GM23248 (cell line): Measurements from ENCODE around the gene ALG14. TPM values are rescaled to one million over a fixed set of nuclear protein-coding genes. Genes with fewer than 3 reads are reported as not detected.

ENCODE experiments used
- DNase-seq: peaks from one replicate; pipeline ENCODE4 v3.0.0-alpha.2; 2015
- H2AFZ ChIP-seq: fragments of 200-600 bp; sonication (generic); 2 replicates; pipeline ENCODE4 v1.6.1; 2016; ENCODE audit warnings: antibody characterized with exemption
- H3F3A ChIP-seq: fragments of 200-600 bp; sonication (generic); 2 replicates; pipeline ENCODE4 v1.6.1; 2016; ENCODE audit warnings: mild to moderate bottlenecking, antibody characterized with exemption, mixed run types; ENCODE audit not compliant: insufficient read depth
- H3K27ac ChIP-seq: fragments of 200-600 bp; sonication (generic); 2 replicates; pipeline ENCODE4 v1.5.1; 2016; ENCODE audit warnings: mild to moderate bottlenecking
- H3K27me3 ChIP-seq: fragments of 200-600 bp; sonication (generic); replicated peaks from 2 replicates; pipeline ENCODE4 v1.6.1; 2016; ENCODE audit warnings: mild to moderate bottlenecking; ENCODE audit not compliant: insufficient read depth
- H3K36me3 ChIP-seq: fragments of 200-600 bp; sonication (generic); 2 replicates; pipeline ENCODE4 v1.6.1; 2016; ENCODE audit warnings: low read depth, mild to moderate bottlenecking
- H3K4me1 ChIP-seq: fragments of 200-600 bp; sonication (generic); 2 replicates; pipeline ENCODE4 v1.6.1; 2016; ENCODE audit warnings: mild to moderate bottlenecking; ENCODE audit not compliant: insufficient read depth
- H3K4me2 ChIP-seq: fragments of 200-600 bp; sonication (generic); one replicate; pipeline ENCODE4 v1.6.1; 2016; ENCODE audit warnings: mild to moderate bottlenecking; ENCODE audit not compliant: unreplicated experiment
- H3K4me3 ChIP-seq: fragments of 200-600 bp; sonication (generic); 2 replicates; pipeline ENCODE4 v1.5.1; 2016; ENCODE audit warnings: mild to moderate bottlenecking
- H3K79me2 ChIP-seq: fragments of 200-600 bp; sonication (generic); 2 replicates; pipeline ENCODE4 v1.6.1; 2016; ENCODE audit warnings: mild to moderate bottlenecking; ENCODE audit not compliant: insufficient read depth
- H3K9ac ChIP-seq: fragments of 200-600 bp; sonication (generic); 2 replicates; pipeline ENCODE4 v1.6.1; 2016; ENCODE audit warnings: mild to moderate bottlenecking
- H3K9me2 ChIP-seq: fragments of 200-600 bp; sonication (generic); 2 replicates; pipeline ENCODE4 v1.6.1; 2016; ENCODE audit warnings: mixed run types, mild to moderate bottlenecking, moderate library complexity; ENCODE audit not compliant: insufficient read depth
- H3K9me3 ChIP-seq: fragments of 200-600 bp; sonication (generic); one replicate; pipeline ENCODE4 v1.6.1; 2017; ENCODE audit warnings: low read depth
- H4K20me1 ChIP-seq: fragments of 200-600 bp; sonication (generic); 2 replicates; pipeline ENCODE4 v1.6.0; 2016; ENCODE audit not compliant: insufficient read depth
- EZH2 ChIP-seq: fragments of 200-600 bp; sonication (generic); IDR thresholded peaks from 2 replicates; pipeline ENCODE4 v1.6.1; 2018; ENCODE audit warnings: antibody characterized with exemption, mild to moderate bottlenecking; ENCODE audit not compliant: insufficient read depth, poor library complexity, severe bottlenecking
- EZH2phosphoT487 ChIP-seq: fragments of 200-600 bp; sonication (generic); IDR thresholded peaks from 2 replicates; pipeline ENCODE4 v1.6.1; 2018; ENCODE audit warnings: antibody characterized with exemption, moderate library complexity, mild to moderate bottlenecking, low read depth; ENCODE audit not compliant: insufficient read depth
- WGBS, 2 experiments: methylation state at CpG; one replicate each; pipeline ENCODE4 v1.1.6; 2015 to 2017; ENCODE audit warnings: low lambda C conversion rate in 2 of 2, low coverage in 1 of 2; ENCODE audit errors: missing lambda C conversion rate in 2 of 2; 5-methylcytosine and 5-hydroxymethylcytosine counted together
- in situ Hi-C: fragments of 300-500 bp; cut with MboI; formaldehyde crosslinking; loops from 2 replicates; pipeline ENCODE4 v1.15.0; 2020
- polyA plus RNA-seq: library from polyadenylated mRNA; unstranded; fragments of >200 nt; fragmentation: Nextera tagmentation; extraction: Ambion mirVana; gene quantifications from 2 replicates; pipeline ENCODE4 v1.2.1, GENCODE V29; 2016
- total RNA-seq: library from RNA; depleted of rRNA; stranded (reverse); fragments of >200 nt; shearing (Covaris generic); gene quantifications from 2 replicates; pipeline ENCODE4 v1.2.3, GENCODE V29; 2014

Gene ALG14
- total and polyA plus RNA-seq, 2 experiments from 2014 or later: 13.0 to 13.5 TPM

GRCh38 chr1:95003433-95003738, 69.4 kb downstream of the ALG14 start:
- no peak overlapping the region for H3K27ac ChIP-seq
- H3K9me3 ChIP-seq: no peaks in the 10 kb centered on the region
- H2AFZ ChIP-seq: no peak overlapping the region
- H3K9me2 ChIP-seq: no peaks in the 10 kb centered on the region
- peak; percentile 44 for DNase-seq
- no peaks in the 10 kb centered on the region for H4K20me1 ChIP-seq
- H3K9ac ChIP-seq: no peak overlapping the region
- no peaks in the 10 kb centered on the region for H3K79me2 ChIP-seq
- peak overlapping the region; percentile 53 for H3K4me2 ChIP-seq
- H3F3A ChIP-seq: peaks cover 10% of the 10 kb centered on the region; the same call in 1 of the 2 replicates
- in situ Hi-C loops: no loop called here
- 26 to 29% methylated on average over 4 of the region's 4 CpGs for WGBS, 2 experiments
- no peaks in the 10 kb centered on the region for H3K36me3 ChIP-seq
- H3K4me1 ChIP-seq: peaks cover 18% of the 10 kb centered on the region
- TF ChIP-seq EZH2: no peak
- no peaks in the 10 kb centered on the region for H3K27me3 ChIP-seq
- H3K4me3 ChIP-seq: no peak overlapping the region

DNA sequence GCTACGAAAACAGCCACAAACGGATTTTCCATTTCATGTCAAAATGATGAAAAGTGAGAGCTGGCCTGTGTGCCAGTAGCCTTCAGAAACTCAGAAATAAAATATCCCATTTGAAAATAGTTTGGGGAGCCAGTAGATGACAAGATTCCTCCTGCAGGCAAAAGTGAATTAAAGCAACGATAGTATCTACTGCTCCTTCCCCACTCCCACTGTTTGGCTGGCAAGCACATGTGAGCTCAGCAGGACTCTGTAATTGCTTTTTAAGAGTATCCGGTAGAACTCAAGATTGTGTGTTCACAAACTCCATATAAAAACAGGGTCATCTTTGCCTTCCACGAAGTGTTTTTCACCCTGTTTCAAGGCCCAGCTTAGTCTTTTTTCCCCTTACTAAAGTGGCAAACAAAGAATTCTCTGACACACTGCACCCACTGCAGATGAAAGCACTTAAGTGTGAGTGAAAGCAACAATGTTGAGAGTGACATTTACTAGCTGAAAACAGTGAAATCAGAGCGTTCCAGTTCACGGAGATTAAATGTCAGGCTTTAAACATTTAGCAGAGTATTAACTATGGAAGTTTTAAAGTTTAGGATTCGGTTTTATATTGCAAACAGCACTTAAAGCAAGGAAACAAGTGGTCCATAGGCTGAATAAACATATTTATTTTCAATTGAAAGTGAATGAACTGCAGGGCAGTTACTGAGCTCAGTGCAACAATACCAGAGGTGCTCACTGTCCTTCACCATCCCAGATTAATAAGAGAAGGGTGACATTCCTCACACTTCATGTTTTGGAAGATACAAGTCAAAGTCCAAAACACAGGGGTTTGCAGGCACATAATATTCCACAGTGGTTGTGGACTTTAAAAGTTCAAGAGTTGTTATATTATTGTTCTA, 70.0 kb downstream of the ALG14 start:
- Histone ChIP-seq H4K20me1 (no peaks in the 10 kb centered on the region), H3K4me1 (peaks cover 18% of the 10 kb centered on the region), H3F3A (peaks cover 10% of the 10 kb centered on the region; the same call in 1 of the 2 replicates), H3K4me2 (peak overlapping the region; percentile 53), H3K79me2 (no peaks in the 10 kb centered on the region), H3K4me3 (peak overlapping the region; percentile 16), H3K27me3 (no peaks in the 10 kb centered on the region), H3K9me3 (no peaks in the 10 kb centered on the region), H3K36me3 (no peaks in the 10 kb centered on the region), H3K27ac (peak overlapping the region; percentile 31), H3K9me2 (no peaks in the 10 kb centered on the region), H3K9ac (peak overlapping the region; percentile 41), H2AFZ (peak overlapping the region; percentile 82)
- DNase-seq: peak; percentile 63
- no peak for TF ChIP-seq EZH2
- TF ChIP-seq EZH2phosphoT487: no peak
- WGBS, 2 experiments: 6 to 16% methylated on average over 8 of the region's 8 CpGs
- in situ Hi-C loops: no loop called here

GRCh38 chr1:95002164-95002539, 70.6 kb downstream of the ALG14 start:
- peaks cover 18% of the 10 kb centered on the region for H3K4me1 ChIP-seq
- no peaks in the 10 kb centered on the region for H3K27me3 ChIP-seq
- no peak overlapping the region for H3K4me3 ChIP-seq
- WGBS, 2 experiments: 25 to 27% methylated on average over 5 of the region's 5 CpGs
- H3K36me3 ChIP-seq: no peaks in the 10 kb centered on the region
- H4K20me1 ChIP-seq: no peaks in the 10 kb centered on the region
- no peaks in the 10 kb centered on the region for H3K9me3 ChIP-seq
- DNase-seq: peak; percentile 13
- peak overlapping the region; percentile 31; the same call in 1 of the 2 replicates for H3K27ac ChIP-seq
- in situ Hi-C loops: no loop called here
- peaks cover 10% of the 10 kb centered on the region; the same call in 1 of the 2 replicates for H3F3A ChIP-seq
- no peak for TF ChIP-seq EZH2phosphoT487
- TF ChIP-seq EZH2: no peak
- H3K79me2 ChIP-seq: no peaks in the 10 kb centered on the region
- H2AFZ ChIP-seq: peak overlapping the region; percentile 82
- H3K9me2 ChIP-seq: no peaks in the 10 kb centered on the region
- peak overlapping the region; percentile 41; the same call in 1 of the 2 replicates for H3K9ac ChIP-seq
- peak overlapping the region; percentile 53 for H3K4me2 ChIP-seq

DNA sequence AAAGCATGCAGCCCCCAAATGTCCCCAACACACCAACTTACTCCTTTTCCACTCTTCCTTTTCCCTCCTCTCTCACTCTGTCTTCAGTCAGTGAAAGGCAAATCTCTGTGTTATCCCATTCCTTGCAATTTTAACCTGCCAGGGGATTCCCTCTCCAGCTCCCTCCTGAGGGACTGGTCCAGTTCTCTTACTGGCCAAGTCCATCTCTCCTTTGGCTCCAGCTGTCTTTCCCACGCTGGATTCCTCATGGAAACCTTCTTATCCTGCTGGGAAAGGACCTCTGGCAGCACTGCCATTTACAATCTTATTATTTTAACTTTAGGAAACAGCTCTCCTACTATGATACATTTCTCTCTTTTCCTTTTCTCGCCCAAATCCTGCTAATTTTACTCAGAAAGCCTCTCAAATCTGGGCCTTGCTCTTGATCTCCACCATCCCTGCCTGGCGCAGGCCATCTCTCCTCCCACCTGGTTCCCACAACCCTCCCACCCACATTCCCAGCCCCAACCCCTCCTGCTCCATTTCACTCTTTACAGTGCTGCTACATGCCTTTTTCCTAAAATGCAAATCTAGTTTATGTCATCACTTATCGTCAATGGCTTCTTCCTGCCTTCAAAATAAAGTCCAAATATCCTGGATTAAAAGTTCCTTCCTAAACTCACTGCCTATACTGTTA, 73.2 kb downstream of the ALG14 start:
- Histone ChIP-seq H3K79me2 (no peaks in the 10 kb centered on the region), H3K4me1 (peaks cover 18% of the 10 kb centered on the region), H2AFZ (no peak overlapping the region), H3K9me2 (no peaks in the 10 kb centered on the region), H3K4me3 (no peak overlapping the region), H3K9ac (no peak overlapping the region), H3K27ac (no peak overlapping the region), H3K9me3 (no peaks in the 10 kb centered on the region), H3K27me3 (no peaks in the 10 kb centered on the region), H3F3A (peaks cover 10% of the 10 kb centered on the region; the same call in 1 of the 2 replicates), H4K20me1 (no peaks in the 10 kb centered on the region), H3K4me2 (no peak overlapping the region), H3K36me3 (no peaks in the 10 kb centered on the region)
- WGBS, 2 experiments: 95 to 98% methylated on average over 3 to 4 of the region's 4 CpGs
- in situ Hi-C loops: no loop called here
- no peak for TF ChIP-seq EZH2
- no peak for TF ChIP-seq EZH2phosphoT487
- DNase-seq: no peak
